GM18508 (cell line): ENCODE measurements around the gene ATP7B.

ENCODE experiments used
- ATAC-seq: cut with Tn5 transposase; IDR thresholded peaks from one replicate; pipeline ENCODE4 v1.9.1; 2021; ENCODE audit warnings: moderate number of reproducible peaks; ENCODE audit not compliant: insufficient read depth, unreplicated experiment

The ATP7B gene

DNA sequence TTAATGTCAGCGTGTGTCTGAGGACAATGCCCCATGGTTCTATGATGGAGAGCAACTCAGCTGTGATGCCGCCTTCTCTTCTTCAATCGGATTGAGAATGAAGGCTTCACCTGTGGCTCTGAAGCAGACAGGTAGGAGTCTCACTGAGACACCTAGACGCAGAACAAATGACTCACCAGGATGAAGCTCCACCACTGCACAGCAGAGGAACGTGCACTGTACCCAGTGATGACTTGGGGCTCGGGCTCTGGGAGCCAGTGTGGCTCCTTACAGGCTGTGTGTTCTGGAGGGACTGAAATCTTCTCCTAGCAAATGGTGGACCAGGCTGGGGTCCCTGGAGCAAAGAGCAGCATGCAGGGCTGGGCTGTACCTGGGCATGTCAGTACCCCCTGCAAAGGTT lies 105.5 kb downstream of the ATP7B start:
- no peak for ATAC-seq

DNA sequence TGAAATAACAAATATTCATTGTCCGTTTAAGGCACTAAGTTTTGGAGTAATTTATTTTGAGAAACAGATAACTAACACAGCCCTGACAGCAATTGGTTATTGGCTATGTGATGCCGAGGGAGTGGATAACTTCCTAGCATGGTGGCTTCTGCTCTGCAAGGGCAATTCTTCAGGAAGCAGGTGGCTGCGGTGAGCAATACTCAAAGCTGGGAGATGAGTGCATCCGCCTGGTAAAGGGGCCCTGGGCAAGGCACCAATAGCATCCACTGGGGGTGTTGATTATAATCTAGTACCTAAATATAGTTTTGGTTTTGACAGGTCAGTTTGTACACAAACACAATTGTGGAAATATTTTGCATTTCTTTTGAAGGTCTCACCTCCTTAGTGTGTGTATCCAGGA lies 108.5 kb downstream of the ATP7B start:
- ATAC-seq: no peak

DNA sequence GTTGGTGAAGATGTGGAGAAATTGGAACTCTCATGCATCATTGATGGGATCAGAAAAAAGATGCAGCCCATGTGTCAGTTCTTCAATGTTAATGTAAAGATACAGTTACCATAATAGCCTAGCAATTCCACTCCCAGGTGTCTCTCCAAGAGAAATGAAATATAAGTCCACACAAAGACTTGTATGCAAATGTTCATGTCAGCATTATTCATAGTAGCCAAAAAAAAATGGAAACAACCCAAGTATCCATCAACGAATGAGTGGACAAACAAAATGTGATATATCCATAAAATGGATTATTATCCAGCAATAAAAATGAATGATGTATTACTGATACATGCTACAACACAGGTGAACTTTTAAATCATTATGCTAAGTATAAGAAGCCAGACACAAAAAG lies 110.8 kb downstream of the ATP7B start:
- ATAC-seq: no peak

DNA sequence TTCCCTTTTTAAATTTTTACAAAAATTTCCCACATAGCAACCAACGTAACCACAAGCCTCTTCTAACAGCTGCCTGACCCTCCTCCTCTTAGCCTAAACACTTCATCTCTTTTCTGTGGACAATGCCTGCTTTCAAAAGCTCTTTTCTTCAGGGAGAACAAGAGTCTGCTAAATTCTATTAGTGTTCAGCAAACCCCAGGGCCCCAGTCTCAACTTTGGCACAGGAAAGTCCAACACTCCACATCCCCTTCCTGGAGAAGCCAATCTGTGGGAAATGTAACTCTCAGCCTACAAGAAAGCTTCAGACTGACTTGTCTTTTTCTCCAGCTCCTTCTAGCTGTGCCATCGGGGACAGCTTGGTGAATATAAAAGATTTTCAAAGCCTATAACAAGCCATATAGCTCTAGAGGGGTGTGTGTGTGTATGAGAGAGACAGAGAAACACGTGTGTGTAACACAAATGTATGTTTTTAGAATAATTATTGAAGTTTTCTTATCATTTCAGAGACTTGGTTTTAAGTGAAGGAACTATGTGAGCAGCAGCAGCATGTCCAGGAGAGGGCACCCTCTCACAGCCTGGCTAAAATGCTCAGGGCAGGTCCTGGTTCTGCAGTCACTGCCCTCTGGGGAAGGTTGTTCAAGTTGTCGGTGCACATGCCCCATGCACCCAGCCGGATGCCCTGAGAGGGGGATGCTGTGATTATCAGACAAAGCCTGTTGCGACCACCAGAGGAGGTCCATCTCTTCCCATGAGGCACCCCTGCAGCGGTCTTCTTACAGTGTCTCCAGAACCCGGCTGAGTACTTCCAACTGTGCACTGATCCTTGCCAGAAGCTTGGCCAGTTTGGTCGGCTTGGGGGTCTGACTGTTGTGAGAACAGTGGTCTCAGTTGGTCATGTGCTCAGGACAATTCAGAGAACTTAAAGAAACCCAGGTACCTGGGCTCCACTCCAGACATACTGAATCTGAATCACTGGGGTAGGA lies 115.1 kb downstream of the ATP7B start:
- no peak for ATAC-seq

DNA sequence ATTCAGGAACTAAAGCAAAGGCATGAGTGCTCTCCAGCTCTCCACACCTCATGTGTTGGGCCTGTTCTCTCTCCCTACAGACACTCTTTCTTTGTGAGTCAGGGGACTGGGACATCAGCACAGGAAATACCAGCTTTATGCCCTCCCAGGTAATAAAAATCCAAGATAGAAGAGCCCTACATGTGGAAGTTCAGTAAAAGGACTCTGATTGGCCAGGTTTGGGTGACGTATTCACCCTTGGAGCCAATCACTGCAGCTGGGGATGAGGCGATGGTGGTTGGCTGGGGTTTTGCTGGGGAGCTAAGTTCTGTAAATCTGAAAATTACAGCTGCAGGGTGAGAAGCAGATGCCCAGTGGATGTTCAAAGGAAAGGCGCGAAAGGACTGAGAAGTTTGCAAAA lies 117.0 kb downstream of the ATP7B start:
- ATAC-seq: no peak

DNA sequence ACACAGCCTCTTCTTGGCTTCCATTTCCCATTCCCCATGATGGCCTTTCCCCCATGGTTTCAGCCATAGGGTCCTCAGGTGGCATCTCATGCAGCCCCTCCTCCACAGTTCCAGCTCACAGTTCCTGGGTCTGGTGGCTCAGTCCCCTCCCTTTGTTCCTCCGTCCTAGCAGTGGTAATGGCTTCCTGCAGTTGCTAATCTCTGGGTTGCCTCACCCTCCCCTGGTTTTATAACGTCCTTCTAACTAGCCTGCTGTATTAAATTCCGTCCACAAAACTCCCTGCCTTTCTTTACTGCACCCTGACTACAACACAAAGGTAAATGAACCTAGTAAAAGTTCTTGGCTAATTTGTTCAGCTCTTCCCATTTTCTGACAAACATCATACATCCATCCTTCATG lies 118.6 kb downstream of the ATP7B start:
- no peak for ATAC-seq

DNA sequence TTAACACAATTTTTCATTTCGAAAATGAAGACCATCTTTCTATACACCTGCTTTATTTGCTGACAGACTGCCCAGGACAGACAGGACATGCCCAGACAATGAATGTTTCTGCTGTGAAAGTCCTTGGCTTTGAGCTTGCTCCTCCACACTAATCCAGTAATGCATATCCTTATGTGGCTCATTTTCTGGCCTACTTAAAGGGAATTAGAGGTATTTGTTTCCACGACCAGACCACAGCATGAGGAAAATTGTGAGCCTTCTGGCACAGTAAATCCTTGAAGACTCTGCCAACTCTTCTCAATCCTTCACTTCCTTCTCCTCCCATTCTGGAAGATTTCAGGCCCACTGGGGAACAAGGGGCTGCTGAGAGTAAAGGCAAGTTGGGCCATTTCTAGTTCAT lies 123.8 kb downstream of the ATP7B start:
- no peak for ATAC-seq

DNA sequence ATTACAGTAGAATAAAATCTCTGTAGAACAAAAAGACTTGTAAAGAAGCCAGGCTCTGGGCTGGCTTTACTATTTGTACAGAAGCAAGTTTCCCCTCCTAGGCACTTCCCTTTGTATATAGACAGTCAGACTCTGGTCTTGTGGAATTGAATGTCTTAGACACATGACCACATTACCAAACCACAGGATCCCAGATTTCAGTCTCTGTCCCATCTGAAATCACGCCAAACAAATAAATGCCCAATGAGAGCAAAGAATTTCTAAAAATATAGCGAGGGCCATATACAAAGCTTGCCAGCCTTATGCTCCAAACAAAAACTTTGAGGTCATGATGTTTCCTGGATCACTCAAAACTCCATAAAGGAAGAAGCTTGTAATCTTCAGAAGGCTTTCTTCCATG lies 125.6 kb downstream of the ATP7B start:
- ATAC-seq: no peak

DNA sequence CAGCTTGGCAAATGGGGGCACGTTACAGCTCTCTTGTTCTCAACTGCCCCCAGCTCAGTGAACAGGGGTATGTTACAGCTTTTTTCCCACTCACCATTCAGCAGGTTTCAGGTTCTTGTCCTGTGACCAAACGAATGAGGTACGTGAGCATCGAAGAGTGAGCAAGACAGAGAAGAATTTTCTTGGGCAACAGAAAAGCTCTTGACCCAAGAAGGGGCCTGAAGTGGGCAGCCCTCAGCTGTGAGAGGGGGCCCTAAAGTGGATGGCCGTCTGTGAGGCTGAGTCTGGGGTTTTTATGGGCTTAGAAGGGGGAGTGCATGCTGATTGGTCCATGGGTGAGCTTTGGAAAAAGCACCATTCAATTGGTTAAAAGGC lies 128.0 kb downstream of the ATP7B start:
- no peak for ATAC-seq
